Activated CD4-positive, alpha-beta T cell treated with anti-CD3 and anti-CD28 coated beads for 48 hours (primary cell): Measurements from ENCODE around the gene KIF16B.

Experiments used
- DNase-seq: peaks from one replicate; pipeline ENCODE4 v3.0.0-alpha.2; 2020

Gene KIF16B

DNA sequence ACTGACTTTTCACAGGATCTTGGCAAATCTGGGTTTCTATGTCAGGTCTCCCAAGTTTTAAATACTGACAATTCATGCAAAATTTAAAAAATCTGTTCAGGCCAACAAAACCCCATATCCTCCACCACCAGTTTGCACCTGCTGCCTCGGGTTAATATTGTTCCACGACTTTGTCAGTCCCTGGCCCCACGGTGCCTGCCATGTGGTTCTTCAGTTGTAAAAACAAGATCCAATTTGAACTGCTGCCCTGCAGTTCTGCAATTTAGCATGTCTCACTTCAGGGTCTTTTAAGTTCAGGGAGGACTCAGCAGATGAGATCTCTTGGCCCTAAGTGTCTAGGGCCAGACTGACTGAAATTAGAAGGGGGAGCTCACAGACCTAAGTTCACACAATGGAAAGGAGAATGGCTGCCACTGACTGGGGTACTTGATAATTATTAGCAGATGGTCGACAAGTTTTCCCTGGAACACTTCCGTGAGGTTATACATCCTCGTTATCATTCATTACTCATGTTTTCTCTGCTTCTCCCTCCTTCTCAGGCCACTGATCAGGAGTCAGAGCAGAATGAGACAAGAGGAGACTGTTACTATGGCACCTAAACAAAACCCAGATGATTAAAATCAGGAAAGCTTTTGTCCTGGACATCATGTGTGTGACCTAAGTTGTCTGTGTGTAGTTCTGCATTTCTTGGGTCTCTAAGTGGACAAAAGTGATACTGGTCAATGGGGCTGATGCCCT is 223.6 kb downstream of the KIF16B start:
- no peak for DNase-seq

GRCh38 chr20:16346956-16347355 is 226.3 kb downstream of the KIF16B start:
- no peak for DNase-seq

GRCh38 chr20:16337707-16338106 is 235.5 kb downstream of the KIF16B start:
- DNase-seq: no peak

GRCh38 chr20:16327606-16328005 is 245.6 kb downstream of the KIF16B start:
- DNase-seq: no peak

DNA sequence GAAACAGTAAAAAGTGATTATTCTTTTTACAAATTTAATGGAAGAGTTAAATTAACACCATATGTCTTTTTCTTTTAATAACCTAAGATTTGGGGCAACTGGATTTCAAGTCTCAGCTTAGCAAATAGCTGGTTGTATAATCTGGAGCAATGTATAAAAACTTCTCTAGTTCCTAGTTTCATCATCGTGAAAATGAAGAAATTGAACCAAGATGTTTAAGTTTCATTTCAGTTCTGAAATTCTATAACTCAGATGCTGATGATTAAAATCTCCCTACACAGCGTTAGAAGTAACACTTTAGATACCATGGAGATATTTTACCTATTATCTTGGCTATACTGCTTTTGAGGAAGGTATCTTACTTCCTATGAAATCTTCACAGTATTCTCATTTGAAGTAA is 252.0 kb downstream of the KIF16B start:
- DNase-seq: no peak

- DNase-seq: no peak
Measured at GRCh38 chr20:16317445-16318362, 255.5 kb downstream of the KIF16B start.

DNA sequence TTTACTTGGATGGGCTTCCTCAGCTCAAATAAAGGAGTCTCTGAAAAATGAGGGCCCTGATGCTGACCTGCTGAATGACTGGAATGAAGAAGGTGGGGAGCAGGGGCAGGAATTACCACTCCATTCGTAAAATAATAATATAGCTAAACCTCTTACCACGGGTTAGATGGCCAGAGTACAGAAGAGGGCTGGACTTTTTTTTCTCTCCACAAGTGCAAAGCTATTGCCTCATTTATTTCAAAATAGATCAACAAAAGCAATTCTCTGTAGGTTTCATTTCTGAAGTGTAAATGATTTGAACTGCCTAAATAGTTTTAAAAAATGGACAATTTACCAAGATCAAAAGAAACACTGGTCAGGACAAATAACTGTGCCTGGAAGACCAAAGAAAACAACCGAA is 256.7 kb downstream of the KIF16B start:
- DNase-seq: no peak

DNA sequence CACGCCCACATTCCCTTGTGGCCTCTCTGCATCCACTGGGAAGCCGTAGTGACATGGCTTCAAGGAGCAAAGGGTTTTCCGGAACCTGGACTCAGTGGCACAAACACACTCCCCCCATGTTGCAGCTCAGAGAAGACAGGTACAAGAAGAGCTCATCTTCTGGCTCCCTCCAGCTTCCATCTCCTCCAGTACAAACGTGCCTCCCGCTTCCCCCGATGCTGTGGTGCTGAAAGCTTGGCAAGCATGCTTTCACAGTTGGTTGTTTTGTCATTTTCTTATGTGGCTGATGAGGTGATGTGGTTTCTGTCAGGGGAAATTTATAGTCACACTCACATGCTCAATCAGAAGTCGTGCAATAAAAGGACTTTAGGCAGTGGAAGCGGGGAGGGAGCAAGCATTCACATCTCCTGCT is 258.5 kb downstream of the KIF16B start:
- DNase-seq: no peak

DNA sequence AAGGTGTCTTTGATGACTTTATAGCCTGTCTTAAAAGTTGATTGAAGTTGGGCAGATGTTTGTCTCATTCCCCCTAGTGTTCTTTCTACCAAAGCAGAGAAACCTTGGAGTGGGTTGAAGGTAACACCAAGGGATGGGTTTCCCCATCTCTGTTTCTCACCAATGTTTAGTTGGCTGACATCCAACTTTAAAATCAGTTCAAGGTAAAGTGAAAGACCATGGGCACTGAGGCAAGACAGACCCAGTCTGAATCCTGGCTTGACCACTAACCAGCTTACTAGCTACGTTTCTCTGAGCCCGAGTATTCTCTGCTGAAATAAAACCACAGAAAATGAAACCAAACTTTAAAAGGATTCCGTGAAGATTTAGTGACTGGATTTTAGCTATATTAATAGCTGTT is 258.9 kb downstream of the KIF16B start:
- DNase-seq: no peak

- no peak for DNase-seq
Measured at GRCh38 chr20:16313917-16314316, 259.3 kb downstream of the KIF16B start.

- DNase-seq: no peak
Measured at GRCh38 chr20:16312998-16313397, 260.2 kb downstream of the KIF16B start.

GRCh38 chr20:16311756-16312155 is 261.5 kb downstream of the KIF16B start:
- DNase-seq: no peak

DNA sequence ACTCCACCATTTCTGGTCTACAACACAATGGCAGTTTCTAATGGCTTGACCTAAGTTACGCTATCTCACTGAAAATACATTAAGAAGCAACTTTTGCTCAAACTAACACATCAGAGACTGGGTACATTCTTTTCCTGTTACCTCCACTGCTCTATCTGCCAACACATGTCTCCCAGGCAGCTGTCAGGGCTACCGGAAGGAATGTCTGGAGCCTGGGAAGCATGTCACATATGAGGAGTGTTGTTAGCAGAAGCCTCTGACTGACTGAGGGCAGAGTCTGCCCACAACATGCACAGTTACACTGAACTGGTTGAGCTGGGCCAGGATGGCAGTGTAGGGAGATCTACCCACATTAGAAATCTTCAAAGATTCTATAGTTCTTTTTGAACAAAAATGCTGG is 264.5 kb downstream of the KIF16B start:
- no peak for DNase-seq

DNA sequence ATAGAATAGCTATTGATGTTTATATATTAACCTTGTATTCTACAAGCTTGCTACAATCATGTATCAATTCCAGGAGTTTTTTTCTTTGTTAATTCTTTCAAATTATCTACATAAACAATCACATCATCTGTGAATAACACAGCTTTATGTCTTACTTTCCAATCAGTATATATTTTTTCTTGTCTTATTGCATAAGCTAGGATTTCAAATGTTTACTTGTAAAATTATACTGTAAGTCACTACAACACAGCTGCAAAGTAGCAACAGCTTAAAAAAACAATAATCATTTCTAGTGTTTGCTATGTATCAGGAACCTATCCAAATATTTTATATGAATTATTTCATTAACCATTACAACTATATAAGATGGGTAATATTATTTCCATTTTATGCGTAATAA is 270.4 kb downstream of the KIF16B start:
- no peak for DNase-seq

DNA sequence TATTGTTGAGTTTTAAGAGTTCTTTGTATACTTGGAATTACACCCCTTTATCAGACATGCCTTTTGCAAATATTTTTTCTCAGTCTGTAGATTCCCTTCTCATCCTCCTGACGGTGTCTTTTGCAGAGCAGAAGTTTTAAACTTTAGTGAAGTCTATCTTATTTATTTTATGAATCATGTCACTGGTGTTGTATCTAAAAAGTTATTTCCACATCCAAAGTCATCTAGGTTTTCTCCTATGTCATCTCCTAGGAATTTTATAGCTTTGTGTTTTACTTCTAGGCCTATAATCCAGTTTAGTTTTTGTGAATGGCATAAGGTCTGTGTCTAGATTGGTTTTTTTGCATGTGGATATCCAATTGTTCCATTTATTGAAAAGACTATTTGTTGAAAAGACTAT is 271.3 kb downstream of the KIF16B start:
- DNase-seq: no peak

- DNase-seq: no peak
Measured at GRCh38 chr20:16299897-16300296, 273.4 kb downstream of the KIF16B start.

GRCh38 chr20:16296931-16297330 is 276.3 kb downstream of the KIF16B start:
- DNase-seq: no peak

DNA sequence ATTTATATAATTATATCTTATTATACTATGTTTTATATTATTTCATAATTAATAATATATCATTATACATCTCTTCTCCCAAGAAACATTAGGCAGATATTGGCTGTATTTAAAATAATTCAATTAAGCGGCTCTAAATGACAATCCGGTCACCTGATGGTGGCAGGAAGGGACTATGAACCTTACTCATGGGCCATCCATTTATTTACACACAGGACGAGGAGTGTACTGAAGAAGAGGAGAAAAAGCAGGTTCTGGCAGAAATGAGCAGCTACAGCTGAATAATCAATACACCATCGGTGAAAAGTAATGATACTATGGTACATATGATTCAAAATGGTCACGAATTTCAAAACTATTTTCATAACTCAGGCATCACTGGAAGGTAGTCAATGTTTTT is 277.7 kb downstream of the KIF16B start:
- DNase-seq: no peak

DNA sequence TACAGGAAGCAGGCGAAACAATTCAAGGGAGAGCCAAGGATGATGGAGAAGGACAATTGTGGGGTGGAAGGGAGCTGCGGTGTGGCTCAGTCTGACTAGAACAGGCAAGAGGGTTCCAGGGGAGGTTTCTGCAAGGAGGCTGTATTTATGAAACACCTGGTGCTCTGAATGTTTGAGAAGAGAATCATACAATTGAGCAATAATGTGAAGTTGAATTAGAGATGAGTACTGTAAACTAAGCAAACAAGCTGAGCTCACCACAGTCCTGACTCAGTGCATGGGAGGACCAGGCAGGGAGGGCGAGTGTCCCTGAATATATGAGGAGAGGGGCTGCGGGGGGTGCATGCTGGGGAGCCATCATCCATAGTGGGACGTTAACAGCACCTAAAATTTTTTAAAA is 279.7 kb downstream of the KIF16B start:
- DNase-seq: no peak

- no peak for DNase-seq
Measured at GRCh38 chr20:16292226-16292880, 280.9 kb downstream of the KIF16B start.

DNA sequence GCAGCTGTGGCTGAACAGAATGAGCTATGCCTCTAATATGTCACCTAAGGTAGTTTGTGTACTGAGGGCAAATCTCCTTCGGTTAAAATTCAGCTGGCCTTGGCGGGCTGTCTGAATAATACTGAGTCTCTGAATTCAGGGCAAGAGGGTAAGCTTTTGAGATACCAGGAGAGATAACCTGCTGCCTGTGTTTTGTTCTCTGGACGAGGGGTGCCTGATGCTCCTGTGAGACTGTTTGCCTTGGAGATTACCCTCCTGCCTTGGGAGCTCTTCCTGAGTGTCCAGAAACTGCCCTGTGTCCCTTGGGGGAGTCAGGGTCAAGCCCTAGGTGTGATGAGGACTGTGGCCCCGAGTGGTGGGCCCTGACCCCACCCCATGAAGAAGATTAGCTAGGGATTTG is 282.9 kb downstream of the KIF16B start:
- no peak for DNase-seq

- DNase-seq: no peak
Measured at GRCh38 chr20:16287776-16288175, 285.5 kb downstream of the KIF16B start.

- DNase-seq: no peak
Measured at GRCh38 chr20:16286601-16287000, 286.6 kb downstream of the KIF16B start.
